Raji (cell line): Measurements from ENCODE around the gene NAPEPLD.

ENCODE experiments used
- POLR2A ChIP-seq: IDR thresholded peaks from 2 replicates; pipeline ENCODE4 v1.6.1; 2011; ENCODE audit warnings: low read depth, low read length, control low read depth; ENCODE audit not compliant: insufficient read depth

The NAPEPLD gene

DNA sequence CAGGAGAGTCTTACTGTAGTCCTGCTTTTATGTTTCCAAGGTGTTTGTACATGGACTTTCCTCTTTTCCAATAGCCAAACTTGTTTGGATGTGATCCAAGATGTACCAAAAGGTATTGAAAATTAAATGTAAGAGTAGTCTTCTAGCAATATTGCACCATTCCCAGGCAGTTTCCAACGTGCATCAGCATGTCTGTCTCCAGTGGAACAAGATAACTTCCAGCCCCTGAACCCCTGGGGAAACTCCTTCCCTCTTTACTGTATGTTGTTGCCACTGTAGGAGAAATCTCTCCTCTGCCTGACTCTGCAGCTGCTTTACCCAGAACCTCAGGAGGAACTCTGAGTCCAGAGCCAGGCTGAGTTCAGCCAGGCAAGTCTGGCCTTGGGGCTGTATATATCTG, 55.5 kb downstream of the NAPEPLD start:
- TF ChIP-seq POLR2A = no peak

DNA sequence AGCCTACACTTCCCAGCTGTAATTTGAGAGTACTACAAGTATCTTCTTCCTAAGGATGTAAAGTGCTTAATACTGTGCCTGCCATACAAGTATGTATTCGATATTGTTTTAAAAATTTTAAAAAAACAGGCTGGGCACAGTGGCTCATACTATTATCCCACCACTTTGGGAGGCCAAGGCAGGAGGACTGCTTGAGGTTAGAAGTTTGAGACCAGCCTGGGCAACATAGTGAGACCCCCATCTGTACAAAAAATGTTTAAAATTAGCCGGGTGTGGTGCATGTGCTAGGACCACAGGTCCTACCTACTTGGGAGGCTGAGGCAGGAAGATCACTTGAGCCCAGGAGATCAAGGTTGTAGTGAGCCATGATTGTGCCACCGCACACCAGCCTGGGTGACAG, 65.7 kb downstream of the NAPEPLD start:
- no peak for TF ChIP-seq POLR2A

DNA sequence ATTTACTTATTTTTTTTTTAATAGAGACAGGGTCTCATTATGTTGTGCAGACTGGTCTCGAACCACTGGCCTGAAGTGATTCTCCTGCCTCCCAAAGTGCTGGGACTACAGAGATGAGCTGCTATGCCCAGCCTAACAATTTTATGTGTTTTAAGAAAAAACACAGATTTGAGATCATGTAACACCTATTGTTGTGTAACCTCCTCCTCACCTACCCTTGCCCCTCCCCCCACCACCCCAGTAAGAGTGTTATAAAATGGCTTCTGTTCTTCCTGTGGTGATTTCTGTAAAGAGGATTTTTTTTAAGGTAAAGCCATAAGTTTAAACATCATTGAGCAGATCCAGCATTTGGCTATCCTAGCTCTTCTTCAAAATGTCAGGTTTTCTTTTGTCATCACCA, 66.4 kb downstream of the NAPEPLD start:
- no peak for TF ChIP-seq POLR2A

DNA sequence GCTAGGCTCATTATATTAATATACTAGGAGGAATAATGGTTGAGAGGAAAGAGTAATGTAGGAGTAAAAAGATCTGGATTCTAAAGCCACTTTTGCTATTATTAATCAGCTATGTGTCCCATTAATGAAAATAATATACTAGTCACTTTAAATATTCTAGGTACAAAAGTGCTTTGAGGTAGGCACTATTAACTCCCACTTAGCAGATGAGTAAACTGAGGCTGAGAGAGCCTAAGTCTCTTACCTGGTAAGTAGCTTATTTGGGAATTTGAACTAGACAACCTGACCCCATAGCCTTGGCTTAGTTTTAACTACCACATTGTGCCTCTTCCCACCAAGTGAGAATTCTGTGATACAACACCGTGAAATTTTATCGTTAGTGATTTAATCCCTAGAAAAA, 68.0 kb downstream of the NAPEPLD start:
- TF ChIP-seq POLR2A = no peak

DNA sequence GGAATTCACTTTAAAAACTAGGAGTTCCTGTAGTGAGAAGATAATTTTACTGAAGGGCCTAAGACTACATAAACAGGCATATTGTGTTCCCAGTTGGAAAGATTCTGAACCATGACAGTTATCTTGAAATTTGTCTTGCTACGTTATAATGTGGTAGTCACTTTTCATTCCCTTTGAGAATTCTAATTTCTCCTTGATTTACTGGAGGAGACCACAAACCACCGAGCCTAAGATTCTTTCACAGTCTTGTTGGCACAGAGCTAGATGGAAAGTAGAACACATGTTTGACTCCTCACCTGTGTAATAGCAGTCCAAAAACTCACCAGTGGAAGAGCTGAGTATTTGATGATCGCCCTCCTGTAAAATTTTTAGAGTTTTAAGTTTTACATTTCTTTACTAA, 69.1 kb downstream of the NAPEPLD start:
- no peak for TF ChIP-seq POLR2A

DNA sequence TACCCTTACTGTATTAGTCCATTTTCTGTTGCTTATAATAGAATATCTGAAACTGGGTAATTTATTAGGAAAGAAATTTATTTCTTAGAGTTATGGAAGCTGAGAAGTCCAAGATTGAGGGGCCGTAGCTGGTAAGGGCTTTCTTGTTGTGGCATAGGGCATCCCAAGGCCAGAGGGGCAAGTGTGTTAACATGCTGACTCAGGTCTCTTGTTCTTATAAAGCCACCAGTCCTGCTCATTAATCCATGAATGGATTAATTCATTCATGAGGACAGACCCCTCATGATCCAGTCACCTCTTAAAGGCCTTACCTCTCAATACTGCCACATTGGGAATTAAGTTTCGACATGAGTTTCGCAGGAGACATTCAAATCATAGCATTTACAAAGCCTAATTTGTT, 71.6 kb downstream of the NAPEPLD start:
- TF ChIP-seq POLR2A = no peak

DNA sequence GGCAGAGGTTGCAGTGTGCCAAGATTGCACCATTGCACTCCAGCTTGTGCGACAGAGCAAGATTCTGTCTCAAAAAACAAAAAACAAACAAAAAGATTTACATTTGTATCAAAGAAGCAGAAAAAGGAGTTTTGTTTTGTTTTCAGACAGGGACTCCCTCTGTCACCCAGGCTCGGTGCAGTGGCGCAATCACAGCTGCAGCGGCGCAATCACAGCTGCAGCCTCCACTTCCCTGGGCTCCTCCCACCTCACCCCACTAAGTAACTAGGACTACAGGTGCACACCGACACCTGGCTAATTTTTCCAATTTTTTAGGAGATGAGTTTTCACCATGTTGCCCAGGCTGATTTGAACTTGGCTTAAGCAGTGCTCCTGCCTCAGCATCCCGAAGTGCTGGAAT, 72.1 kb downstream of the NAPEPLD start:
- no peak for TF ChIP-seq POLR2A

DNA sequence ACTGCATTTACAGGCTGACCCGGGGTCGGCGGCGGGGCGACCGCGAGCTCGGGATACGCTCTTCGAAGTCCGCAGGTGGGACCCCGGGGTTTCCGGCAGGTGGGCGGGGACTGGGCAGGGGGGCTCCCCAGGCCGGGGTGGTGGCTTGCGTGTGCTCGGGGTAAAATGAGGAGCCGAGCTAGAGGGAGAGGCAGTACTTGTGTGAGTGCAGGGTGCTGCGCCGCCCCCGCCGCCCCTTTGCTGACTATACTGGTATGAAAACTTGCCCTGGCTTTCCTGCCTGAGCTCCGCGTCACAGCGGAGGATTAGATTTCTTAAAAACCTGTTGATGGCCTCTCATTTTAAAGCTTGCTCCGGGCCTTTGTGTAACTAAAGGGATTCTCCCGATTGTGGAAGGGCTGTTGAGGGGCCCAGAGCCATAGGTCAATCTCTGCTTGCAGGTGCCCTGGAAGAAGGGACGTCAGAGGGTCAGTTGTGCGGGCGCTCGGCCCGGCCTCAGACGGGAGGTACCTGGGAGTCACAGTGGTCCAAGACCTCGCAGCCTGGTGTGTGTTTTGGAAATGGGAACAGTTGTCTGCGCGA, 73.5 kb downstream of the NAPEPLD start:
- TF ChIP-seq POLR2A = peak; percentile 50; the same call in 1 of the 2 replicates

DNA sequence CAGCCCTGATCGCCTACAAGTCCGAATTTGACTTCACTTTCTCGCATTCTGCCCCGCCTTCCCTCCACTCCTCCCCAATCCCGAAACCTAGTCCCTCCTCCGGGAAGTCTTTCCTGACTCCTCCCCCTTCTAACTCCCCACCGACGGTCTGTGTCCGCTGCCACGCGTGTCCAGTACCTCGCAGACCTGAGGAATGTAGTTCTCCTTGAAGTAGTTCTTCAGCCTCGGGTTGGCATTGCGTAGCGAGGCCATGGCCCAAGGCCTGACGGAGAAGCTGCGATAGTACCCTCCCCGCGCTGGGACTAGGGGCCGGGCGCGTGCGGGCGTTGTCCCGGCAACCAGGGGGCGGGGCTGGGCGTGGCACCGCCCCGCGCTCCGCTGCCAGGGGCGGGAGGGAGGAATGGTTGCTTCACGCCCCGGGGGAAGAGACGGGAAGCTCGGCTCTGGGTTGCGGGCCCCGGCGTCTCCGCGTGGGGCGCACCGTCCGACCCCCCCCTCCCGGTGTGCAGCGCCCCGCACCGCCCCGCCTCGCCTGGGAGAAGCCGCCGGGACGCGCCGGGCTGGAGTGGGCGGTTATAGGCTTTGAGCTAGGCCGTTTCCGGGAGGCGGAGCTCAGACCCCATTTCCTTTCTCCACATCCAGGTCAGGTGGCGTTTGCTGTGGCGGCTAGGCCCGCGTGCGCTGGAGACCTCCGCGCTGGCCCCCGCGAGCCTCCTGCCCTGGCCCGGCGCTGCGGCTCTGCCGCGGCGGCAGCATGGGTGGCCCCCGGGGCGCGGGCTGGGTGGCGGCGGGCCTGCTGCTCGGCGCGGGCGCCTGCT, 74.2 kb downstream of the NAPEPLD start, which contains the start of the genes ARMC10 and FBXL13:
Gene ARMC10 (plus strand): TSS at position 622 of the 818 bp plus-strand sequence. CDS start 133 bp downstream, at position 755.
Gene FBXL13 (minus strand): TSS at position 278 of the 818 bp plus-strand sequence.
- peak; percentile 91 for TF ChIP-seq POLR2A

DNA sequence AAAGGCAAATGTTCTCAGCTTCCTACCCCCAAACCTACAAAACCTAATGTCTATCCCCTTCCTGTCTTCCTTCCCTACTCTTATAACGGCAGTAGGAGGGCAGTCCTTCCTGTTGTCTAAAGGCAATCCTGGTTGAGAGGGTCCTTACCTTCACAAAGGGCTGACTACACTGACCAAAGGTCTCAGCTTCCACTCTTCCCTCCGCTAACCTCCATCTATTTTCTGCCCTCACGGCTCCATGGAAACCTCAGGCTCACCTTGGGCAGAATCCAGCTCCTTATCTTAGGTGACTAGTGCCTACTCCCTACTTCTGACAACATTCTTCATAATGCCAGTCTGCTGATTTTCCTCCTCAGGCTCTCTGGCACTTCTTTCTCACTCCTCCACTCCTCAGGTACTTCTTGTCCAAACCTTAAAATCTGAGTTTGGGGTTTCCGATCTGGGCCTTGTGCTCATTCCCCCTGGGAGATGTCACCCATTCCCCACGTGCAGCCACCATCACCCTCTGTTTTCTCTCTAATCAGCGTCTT, 74.8 kb downstream of the NAPEPLD start:
- TF ChIP-seq POLR2A = no peak; the same call in 1 of the 2 replicates

DNA sequence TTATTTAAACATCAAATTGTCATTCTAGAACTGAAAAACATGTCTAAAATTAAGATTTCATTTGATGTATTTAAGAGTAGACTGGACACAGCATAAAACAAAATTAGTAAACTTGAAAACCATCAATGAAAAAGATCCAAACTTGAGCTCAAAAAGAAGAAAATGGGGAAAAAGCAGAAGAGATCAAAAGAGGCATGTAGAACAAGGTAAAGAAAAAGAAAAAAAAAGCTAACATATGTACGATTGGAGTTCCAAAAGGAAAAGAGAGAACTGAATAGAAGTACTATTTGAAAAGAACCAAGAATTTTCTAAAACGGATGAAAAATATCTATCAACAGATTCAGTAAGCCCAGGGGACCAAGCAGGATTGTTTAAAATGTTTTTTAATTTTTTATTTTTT, 77.9 kb downstream of the NAPEPLD start:
- TF ChIP-seq POLR2A = no peak

DNA sequence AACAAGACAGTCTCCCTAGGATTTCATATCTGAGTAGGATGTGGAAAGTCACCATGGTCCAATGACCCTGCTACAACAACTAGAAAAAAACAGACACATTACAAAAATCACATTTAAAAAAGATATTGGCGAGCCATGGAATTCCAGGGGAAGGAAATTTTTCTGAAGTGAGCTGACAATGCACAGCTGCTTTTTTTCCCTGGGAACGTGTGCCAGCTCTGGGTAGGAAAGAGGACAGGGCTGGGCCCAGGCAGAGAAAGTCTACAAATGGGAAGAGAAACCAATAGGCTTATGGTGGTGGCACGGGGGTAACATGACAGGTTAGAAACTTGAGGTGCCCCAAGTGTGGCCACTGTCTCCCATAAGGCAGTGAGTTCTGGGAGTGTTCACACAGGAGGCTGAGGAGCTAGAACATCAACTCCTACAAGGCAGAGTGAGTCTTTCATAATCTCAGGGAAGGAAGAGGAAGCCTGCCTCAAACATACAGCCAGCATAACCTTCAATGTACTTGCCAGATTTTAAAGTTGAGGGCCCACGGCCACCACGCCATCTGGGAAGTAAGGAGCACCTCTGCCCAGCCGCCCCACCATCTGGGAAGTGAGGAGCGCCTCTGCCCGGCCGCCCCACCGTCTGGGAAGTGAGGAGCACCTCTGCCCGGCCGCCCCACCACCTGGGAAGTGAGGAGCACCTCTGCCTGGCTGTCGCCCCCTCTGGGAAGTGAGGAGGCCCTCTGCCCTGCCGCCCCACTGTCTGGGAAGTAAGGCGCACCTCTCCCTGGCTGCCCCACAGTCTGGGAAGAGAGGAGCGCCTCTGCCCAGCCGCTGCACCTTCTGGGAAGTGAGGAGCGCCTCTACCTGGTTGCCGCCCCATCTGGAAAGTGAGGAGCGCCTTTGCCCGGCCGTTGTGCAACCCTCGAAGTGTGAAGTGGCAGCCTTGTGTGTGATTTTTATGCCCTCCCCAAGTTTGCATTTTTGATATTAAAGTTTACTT, 80.2 kb downstream of the NAPEPLD start:
- TF ChIP-seq POLR2A = no peak

DNA sequence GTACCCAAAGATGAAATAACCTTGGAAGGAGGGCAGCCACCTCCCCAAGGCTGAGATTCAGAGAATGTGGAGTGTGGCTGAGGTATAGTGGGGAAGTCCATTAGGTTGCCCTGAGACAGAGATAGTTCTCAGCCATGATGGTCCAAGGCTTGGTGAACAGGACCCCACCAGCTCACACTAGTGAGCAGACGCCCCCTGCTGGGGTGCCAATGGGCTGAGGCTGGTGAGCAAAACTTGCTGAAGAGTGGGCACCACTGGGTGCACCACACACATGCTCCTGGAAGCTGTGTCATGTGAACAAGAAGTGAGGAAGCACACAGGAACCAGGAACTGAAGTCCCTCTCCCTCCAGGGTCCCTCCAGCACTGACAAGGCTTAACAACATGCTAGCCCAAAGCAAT, 83.2 kb downstream of the NAPEPLD start:
- TF ChIP-seq POLR2A = no peak

DNA sequence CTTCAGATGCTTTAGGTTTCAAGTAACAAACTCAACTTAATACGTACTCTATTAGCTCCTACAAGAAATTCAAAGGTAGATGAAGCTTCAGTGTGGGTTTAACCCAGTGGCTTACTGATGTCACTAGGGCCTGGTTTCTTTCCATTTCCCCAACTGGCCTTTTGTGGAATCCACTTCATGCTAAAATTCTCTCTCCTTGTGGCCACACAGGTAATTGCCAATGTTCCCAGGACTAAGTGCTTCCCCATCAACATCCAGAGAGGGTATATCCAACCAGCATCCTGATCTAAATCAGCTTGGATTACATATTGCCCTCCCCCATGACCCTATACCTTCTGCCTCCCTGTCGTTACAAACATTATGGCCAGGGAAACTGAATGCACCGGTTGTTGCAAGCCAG, 85.0 kb downstream of the NAPEPLD start:
- no peak for TF ChIP-seq POLR2A

DNA sequence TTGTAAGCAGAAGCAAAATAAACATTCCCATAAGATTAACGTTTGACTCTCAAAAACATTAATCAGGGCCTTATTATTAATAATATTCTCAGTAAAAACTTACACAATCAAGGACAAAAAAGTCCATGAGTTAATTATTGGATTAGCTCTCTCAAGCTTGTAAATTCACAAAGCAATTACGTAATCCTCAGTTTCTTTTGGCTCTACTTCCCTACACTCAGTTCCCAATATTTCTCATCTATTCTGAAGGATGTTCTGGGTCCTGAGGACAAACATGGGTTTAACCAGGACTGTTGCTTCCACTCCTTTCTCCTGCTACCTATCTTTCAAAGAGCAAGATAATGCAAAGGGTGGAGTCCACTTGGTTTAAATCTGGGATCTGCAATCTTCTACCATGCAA, 89.4 kb downstream of the NAPEPLD start:
- TF ChIP-seq POLR2A = no peak

DNA sequence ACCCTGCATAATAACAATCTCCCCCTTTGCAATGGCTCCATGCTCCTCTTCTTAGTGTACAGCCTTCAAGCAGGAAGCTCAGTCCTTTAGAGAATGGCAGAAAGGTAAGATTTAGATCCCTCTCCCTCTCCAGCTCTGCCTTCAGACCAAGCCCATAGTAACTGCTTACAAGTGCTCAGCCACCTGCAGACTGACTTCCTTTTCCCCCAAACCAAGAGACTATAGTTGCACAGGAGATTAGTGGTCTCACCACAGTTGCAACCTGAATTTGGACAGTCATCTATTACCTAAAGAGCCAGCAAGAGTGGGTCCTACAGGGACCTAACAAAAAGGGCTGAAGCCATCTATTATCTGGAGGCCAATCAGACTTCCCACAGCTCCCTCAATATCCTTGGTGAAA, 90.8 kb downstream of the NAPEPLD start:
- no peak for TF ChIP-seq POLR2A

DNA sequence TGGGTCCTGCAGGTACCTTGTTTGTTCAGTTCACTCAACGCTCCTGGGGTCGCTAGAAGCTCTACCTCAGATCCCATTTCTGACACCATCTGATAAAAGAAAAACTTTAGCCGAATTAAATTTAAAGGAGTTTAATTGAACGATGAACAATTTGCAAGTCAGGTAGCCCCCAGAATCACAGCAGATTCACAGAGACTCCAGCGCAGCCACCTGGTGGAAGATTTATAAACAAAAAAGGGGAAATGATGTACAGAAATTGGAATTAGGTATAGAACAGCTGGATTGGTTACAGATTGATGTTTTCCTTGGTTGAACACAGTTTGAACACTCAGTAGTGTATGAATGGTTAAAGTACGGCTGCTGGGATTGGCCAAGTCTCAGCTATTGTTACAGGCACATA, 97.4 kb downstream of the NAPEPLD start:
- no peak for TF ChIP-seq POLR2A
